Lung (tissue), 12 donors: ENCODE results near the gene ZDHHC20. TPM values are rescaled to one million over a fixed set of nuclear protein-coding genes. Genes with fewer than 3 reads are reported as not detected.

Experiments
- ATAC-seq: fragments of 200-7000 bp; cut with Tn5 transposase; one replicate; pipeline ENCODE4 v1.9.1; 2020; ENCODE audit warnings: moderate number of reproducible peaks; ENCODE audit not compliant: insufficient read depth, low FRiP score
- DNase-seq, 3 donors: peaks; one replicate each; pipeline ENCODE4 v3.0.0-alpha.2; 2013 to 2017
- H3K27ac ChIP-seq, 2 donors: one replicate each; pipeline ENCODE4 v1.5.1; 2013; ENCODE audit warnings: mild to moderate bottlenecking in 2 of 2, moderate library complexity in 2 of 2, control low read depth in 1 of 2, inconsistent platforms in 1 of 2, low read depth in 1 of 2, low read length in 1 of 2
- H3K27me3 ChIP-seq, 3 donors: one replicate each; pipeline ENCODE4 v1.5.1; 2013; ENCODE audit warnings: low read length in 2 of 3; ENCODE audit not compliant: control insufficient read depth in 3 of 3, insufficient read depth in 3 of 3
- H3K36me3 ChIP-seq, 4 donors: one replicate each; pipeline ENCODE4 v1.5.1; 2013; ENCODE audit warnings: low read length in 4 of 4, mild to moderate bottlenecking in 1 of 4, moderate library complexity in 1 of 4; ENCODE audit not compliant: control insufficient read depth in 4 of 4, insufficient read depth in 4 of 4
- H3K4me1 ChIP-seq, 5 donors: one replicate each; pipeline ENCODE4 v1.5.1; 2013; ENCODE audit warnings: low read length in 5 of 5, mild to moderate bottlenecking in 2 of 5, moderate library complexity in 1 of 5; ENCODE audit not compliant: control insufficient read depth in 5 of 5, insufficient read depth in 5 of 5
- H3K4me3 ChIP-seq: one replicate; pipeline ENCODE4 v1.5.1; 2013; ENCODE audit warnings: mild to moderate bottlenecking, control low read depth, moderate library complexity
- H3K9ac ChIP-seq, 2 donors: one replicate each; pipeline ENCODE4 v1.5.1; 2013; ENCODE audit warnings: low read length in 2 of 2, control low read depth in 1 of 2; ENCODE audit not compliant: insufficient read depth in 1 of 2
- H3K9me3 ChIP-seq, 4 donors: one replicate each; pipeline ENCODE4 v1.5.1; 2013; ENCODE audit warnings: low read length in 3 of 4, mild to moderate bottlenecking in 1 of 4, moderate library complexity in 1 of 4; ENCODE audit not compliant: control insufficient read depth in 4 of 4, insufficient read depth in 3 of 4
- WGBS, 2 donors: extraction: QIAGEN DNeasy Blood & Tissue Kit; methylation state at CpG; one replicate each; pipeline ENCODE4 v1.1.7; 2013; 5-methylcytosine and 5-hydroxymethylcytosine counted together
- polyA plus RNA-seq, 2 donors: library from polyadenylated mRNA; stranded (reverse); fragments of 200-250 nt; gene quantifications; one replicate each; pipeline ENCODE4 v1.2.1, GENCODE V29; 2013
- total RNA-seq, 2 donors: library from RNA; depleted of rRNA in 1 of 2; stranded (reverse); fragments of >200 nt in 1 of 2; gene quantifications; one replicate each; pipeline ENCODE4 v1.2.1, GENCODE V29; 2014 to 2021
- TF ChIP-seq, protein P1 (sequence below): IDR thresholded peaks from 2 replicates; pipeline ENCODE4 v1.5.1; 2012; ENCODE audit warnings: mild to moderate bottlenecking; ENCODE audit errors: control extremely low read depth, extremely low read depth
- donor health status: control.
- donor health status: control.
- donor health status: Bipolar disorder and iron deficiency.
- donor health status: healthy.
- donor health status: DM: yes; HTN: yes; CAD: no.

ZDHHC20 gene
- total and polyA plus RNA-seq, 4 donors = 22.8 to 153 (median 47.0) TPM

DNA sequence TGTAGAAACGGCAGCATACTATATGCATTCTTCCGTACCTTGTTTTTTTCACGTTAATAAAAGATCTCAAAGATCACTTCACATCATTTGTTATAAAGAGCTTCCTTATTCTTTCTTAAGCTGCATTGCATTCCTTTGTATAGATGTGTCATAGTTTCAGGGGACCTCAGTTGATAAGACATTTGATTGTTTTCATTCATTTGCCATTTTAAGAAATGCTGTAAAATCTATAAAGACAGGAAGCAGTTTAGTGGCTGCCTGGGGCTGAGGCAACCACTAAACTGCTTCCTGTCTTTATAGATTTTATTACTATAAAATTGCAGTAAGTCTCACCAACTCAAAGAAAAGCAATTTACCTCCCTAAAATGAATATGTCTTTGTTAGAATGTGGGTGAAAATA is 59.4 kb downstream of the ZDHHC20 start:
- WGBS, 2 donors = 64 to 69% methylated on average over 3 of the region's 3 CpGs
- H3K27ac ChIP-seq = no peak overlapping the region
- DNase-seq = no peak

GRCh38 chr13:21395953-21396352 is 63.1 kb downstream of the ZDHHC20 start:
- DNase-seq (no peak), ATAC-seq (no peak)
- Histone ChIP-seq H3K27me3 (no peaks in the 10 kb centered on the region), H3K27ac (peak overlapping the region in 1 of 2 donors; percentile 24), H3K9me3 (no peaks in the 10 kb centered on the region), H3K4me1 (no peaks in the 10 kb centered on the region), H3K36me3 (peaks cover 0 to 12% (median 6%) of the 10 kb centered on the region in 4 donors), H3K4me3 (no peak overlapping the region), H3K9ac (no peak overlapping the region)
- 30 to 60% methylated on average over 3 of the region's 3 CpGs for WGBS, 2 donors
- TF ChIP-seq, protein P1, sequence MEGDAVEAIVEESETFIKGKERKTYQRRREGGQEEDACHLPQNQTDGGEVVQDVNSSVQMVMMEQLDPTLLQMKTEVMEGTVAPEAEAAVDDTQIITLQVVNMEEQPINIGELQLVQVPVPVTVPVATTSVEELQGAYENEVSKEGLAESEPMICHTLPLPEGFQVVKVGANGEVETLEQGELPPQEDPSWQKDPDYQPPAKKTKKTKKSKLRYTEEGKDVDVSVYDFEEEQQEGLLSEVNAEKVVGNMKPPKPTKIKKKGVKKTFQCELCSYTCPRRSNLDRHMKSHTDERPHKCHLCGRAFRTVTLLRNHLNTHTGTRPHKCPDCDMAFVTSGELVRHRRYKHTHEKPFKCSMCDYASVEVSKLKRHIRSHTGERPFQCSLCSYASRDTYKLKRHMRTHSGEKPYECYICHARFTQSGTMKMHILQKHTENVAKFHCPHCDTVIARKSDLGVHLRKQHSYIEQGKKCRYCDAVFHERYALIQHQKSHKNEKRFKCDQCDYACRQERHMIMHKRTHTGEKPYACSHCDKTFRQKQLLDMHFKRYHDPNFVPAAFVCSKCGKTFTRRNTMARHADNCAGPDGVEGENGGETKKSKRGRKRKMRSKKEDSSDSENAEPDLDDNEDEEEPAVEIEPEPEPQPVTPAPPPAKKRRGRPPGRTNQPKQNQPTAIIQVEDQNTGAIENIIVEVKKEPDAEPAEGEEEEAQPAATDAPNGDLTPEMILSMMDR = no peak

More for the DNA sequence above, 59.4 kb downstream of the ZDHHC20 start:
- Histone ChIP-seq H3K4me1 (peaks cover 0 to 4% (median 0%) of the 10 kb centered on the region in 5 donors), H3K9me3 (no peaks in the 10 kb centered on the region), H3K4me3 (no peak overlapping the region), H3K27me3 (no peaks in the 10 kb centered on the region), H3K9ac (no peak overlapping the region), H3K36me3 (peaks cover 0 to 11% (median 3%) of the 10 kb centered on the region in 4 donors)
- ATAC-seq = no peak
- TF ChIP-seq, protein P1 = no peak

DNA sequence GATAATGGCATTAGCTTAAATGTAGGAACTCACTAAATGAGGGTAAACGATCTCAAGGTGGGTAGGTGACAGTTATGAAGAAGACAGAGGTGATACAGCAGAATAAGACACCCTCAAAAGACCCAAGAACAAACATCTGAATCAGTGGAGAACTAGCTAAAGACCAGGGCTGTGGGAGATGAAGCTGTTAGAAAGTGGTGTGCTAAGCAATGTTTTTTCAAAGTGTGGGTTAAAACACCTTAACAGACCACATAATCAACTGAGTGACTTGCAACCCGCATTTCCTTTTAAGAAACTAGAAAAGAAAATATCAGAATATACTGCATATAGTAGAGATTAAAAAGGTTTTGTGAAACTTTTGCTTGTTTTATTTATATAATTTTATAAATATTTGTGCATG is 70.0 kb downstream of the ZDHHC20 start:
- peaks cover 0 to 6% (median 2%) of the 10 kb centered on the region in 4 donors for H3K9me3 ChIP-seq
- no peaks in the 10 kb centered on the region for H3K4me1 ChIP-seq
- H3K4me3 ChIP-seq = no peak overlapping the region
- H3K27me3 ChIP-seq = no peaks in the 10 kb centered on the region
- WGBS, 2 donors = 91 to 96% methylated on average over 2 of the region's 2 CpGs
- TF ChIP-seq, protein P1 = no peak
- no peak for DNase-seq
- H3K36me3 ChIP-seq = peaks cover 14 to 22% (median 16%) of the 10 kb centered on the region in 4 donors
- ATAC-seq = no peak
- H3K27ac ChIP-seq = no peak overlapping the region
- no peak overlapping the region for H3K9ac ChIP-seq

DNA sequence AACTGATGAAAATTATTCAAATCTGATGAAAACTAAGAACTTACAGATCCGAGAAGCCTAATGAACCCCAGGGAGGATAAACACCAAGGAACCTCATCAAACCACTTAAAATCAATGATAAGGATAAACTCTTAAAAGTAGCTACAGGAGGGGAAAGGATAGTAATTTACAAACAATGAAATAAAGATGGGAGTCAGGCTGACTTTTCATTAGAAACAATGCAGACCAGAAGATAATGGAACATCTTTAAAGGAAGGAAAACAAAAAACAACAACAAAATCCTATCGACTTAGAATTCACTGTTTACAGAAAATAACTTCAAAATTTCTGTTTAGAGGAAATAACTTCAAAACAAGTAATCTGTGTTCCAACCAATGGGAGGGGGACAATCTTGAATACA is 73.4 kb downstream of the ZDHHC20 start:
- Histone ChIP-seq H3K36me3 (peaks cover 13 to 30% (median 25%) of the 10 kb centered on the region in 4 donors), H3K4me1 (no peaks in the 10 kb centered on the region), H3K9me3 (peaks cover 0 to 6% (median 2%) of the 10 kb centered on the region in 4 donors), H3K27ac (no peak overlapping the region), H3K4me3 (no peak overlapping the region), H3K27me3 (no peaks in the 10 kb centered on the region), H3K9ac (no peak overlapping the region)
- WGBS, 2 donors = 87 to 94% methylated on average over 2 of the region's 2 CpGs
- no peak for ATAC-seq
- DNase-seq = no peak
- TF ChIP-seq, protein P1 = no peak
